Astrocyte (in vitro differentiated cells and primary cell): Measurements from ENCODE around the gene PFDN4.

Experiments used
- CTCF ChIP-seq: IDR thresholded peaks from 2 replicates; pipeline ENCODE4 v1.5.1; 2011; ENCODE audit warnings: low read depth, mild to moderate bottlenecking, inconsistent platforms, low read length, moderate library complexity; ENCODE audit not compliant: insufficient read depth
- EZH2 ChIP-seq: IDR thresholded peaks from 2 replicates; pipeline ENCODE4 v1.6.1; 2012; ENCODE audit warnings: mild to moderate bottlenecking, low read length, inconsistent platforms; ENCODE audit not compliant: insufficient read depth

- TF ChIP-seq CTCF (no peak), EZH2 (no peak)
Measured at GRCh38 chr20:54158226-54158625, 49.7 kb upstream of the PFDN4 start.
